ENCODE measurements around the gene PTGDR. TPM values are rescaled to one million over a fixed set of nuclear protein-coding genes. Genes with fewer than 3 reads are reported as not detected.

The PTGDR gene
- polyA plus RNA-seq, 2 of the 4 experiments (the other 2 are of a cell fraction) = not detected

DNA sequence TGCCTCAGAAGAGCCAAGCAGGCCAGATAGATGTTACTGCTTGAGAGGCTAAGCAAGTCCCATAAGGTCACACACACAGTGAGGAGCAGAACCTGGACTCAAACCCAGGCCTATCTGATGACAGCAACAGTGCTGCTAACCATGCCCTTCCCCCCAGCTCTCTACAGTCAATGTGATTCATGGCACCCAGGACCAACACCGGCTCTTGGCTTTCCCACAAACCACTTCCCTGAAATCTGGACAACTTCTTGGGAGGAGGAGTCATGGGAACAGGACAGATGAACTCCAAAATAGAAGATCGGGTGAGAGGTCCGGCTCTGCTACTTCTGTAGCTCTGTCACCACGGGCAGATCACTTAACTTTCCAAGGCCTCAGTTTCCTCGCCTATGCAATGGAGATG lies 716 bp upstream of the PTGDR start:
- CTCF ChIA-PET = interaction anchor here (1.1 to 1.4 kb wide), 2 partner anchors 8 to 32 kb away, joined by 3 to 4 read pairs; no protein-coding TSS in a partner anchor
- WGBS (ENCODE audit: missing lambda C conversion rate) = 67% methylated on average over 5 of the region's 5 CpGs

GRCh38 chr14:52268279-52269061 lies 972 bp downstream of the PTGDR start:
- Histone ChIP-seq H3K4me2 (no peak overlapping the region), H3K4me3 (no peak overlapping the region), H3K27ac (no peak overlapping the region), H3K9me3 (no peaks in the 10 kb centered on the region), H3K4me1 (no peaks in the 10 kb centered on the region)
- DNase-seq (ENCODE audit: low read depth in 1 of 2, low spot score in 1 of 2) = no peak
- ChIA-PET POLR2A (no interaction called here), CTCF (interaction anchor here (0.7 kb wide), 1 partner anchor 272 kb away, joined by 3 read pairs; no protein-coding TSS in a partner anchor)
- ATAC-seq = no peak; a peak in 1 of 6 replicates
- WGBS (ENCODE audit: missing lambda C conversion rate) = 67% methylated on average over 49 of the region's 54 CpGs
- TF ChIP-seq KDM1A (IDR thresholded peaks at IDR 0.05; ENCODE audit: low read depth) (no peak), EHF (CRISPR knock-in tag; IDR thresholded peaks at IDR 0.05) (no peak), CEBPB (IDR thresholded peaks at IDR 0.05) (no peak), RFX5 (IDR thresholded peaks at IDR 0.05) (no peak), NPAS2 (CRISPR knock-in tag; IDR thresholded peaks at IDR 0.05; ENCODE audit: borderline replicate concordance) (no peak), RARB (CRISPR knock-in tag; IDR thresholded peaks at IDR 0.05) (no peak), KDM5A (IDR thresholded peaks at IDR 0.05) (no peak), RNF2 (IDR thresholded peaks at IDR 0.05; ENCODE audit: borderline replicate concordance, low read depth) (no peak), CBX8 (IDR thresholded peaks at IDR 0.05) (no peak), POLR2A (IDR thresholded peaks at IDR 0.05; ENCODE audit: low read length) (no peak), MAZ (IDR thresholded peaks at IDR 0.05; ENCODE audit: borderline replicate concordance, low read depth, low read length) (no peak), ZNF302 (CRISPR knock-in tag; IDR thresholded peaks at IDR 0.05) (no peak), HOXA7 (CRISPR knock-in tag; IDR thresholded peaks at IDR 0.05) (no peak), SREBF2 (IDR thresholded peaks at IDR 0.05) (no peak), MYC (IDR thresholded peaks at IDR 0.05; ENCODE audit: borderline replicate concordance, low read length) (no peak)
- TF ChIP-seq, protein P1, sequence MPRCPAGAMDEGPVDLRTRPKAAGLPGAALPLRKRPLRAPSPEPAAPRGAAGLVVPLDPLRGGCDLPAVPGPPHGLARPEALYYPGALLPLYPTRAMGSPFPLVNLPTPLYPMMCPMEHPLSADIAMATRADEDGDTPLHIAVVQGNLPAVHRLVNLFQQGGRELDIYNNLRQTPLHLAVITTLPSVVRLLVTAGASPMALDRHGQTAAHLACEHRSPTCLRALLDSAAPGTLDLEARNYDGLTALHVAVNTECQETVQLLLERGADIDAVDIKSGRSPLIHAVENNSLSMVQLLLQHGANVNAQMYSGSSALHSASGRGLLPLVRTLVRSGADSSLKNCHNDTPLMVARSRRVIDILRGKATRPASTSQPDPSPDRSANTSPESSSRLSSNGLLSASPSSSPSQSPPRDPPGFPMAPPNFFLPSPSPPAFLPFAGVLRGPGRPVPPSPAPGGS (IDR thresholded peaks at IDR 0.05) = no peak
- TF ChIP-seq, protein P2, sequence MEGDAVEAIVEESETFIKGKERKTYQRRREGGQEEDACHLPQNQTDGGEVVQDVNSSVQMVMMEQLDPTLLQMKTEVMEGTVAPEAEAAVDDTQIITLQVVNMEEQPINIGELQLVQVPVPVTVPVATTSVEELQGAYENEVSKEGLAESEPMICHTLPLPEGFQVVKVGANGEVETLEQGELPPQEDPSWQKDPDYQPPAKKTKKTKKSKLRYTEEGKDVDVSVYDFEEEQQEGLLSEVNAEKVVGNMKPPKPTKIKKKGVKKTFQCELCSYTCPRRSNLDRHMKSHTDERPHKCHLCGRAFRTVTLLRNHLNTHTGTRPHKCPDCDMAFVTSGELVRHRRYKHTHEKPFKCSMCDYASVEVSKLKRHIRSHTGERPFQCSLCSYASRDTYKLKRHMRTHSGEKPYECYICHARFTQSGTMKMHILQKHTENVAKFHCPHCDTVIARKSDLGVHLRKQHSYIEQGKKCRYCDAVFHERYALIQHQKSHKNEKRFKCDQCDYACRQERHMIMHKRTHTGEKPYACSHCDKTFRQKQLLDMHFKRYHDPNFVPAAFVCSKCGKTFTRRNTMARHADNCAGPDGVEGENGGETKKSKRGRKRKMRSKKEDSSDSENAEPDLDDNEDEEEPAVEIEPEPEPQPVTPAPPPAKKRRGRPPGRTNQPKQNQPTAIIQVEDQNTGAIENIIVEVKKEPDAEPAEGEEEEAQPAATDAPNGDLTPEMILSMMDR (IDR thresholded peaks at IDR 0.05) = no peak
- TF ChIP-seq, protein P3, sequence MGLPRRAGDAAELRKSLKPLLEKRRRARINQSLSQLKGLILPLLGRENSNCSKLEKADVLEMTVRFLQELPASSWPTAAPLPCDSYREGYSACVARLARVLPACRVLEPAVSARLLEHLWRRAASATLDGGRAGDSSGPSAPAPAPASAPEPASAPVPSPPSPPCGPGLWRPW (IDR thresholded peaks at IDR 0.05) = no peak
- TF ChIP-seq, protein P4, sequence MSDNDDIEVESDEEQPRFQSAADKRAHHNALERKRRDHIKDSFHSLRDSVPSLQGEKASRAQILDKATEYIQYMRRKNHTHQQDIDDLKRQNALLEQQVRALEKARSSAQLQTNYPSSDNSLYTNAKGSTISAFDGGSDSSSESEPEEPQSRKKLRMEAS (IDR thresholded peaks at IDR 0.05) = no peak
- no peak for FAIRE-seq

More for the DNA sequence above, 716 bp upstream of the PTGDR start:
- TF ChIP-seq, protein P5, sequence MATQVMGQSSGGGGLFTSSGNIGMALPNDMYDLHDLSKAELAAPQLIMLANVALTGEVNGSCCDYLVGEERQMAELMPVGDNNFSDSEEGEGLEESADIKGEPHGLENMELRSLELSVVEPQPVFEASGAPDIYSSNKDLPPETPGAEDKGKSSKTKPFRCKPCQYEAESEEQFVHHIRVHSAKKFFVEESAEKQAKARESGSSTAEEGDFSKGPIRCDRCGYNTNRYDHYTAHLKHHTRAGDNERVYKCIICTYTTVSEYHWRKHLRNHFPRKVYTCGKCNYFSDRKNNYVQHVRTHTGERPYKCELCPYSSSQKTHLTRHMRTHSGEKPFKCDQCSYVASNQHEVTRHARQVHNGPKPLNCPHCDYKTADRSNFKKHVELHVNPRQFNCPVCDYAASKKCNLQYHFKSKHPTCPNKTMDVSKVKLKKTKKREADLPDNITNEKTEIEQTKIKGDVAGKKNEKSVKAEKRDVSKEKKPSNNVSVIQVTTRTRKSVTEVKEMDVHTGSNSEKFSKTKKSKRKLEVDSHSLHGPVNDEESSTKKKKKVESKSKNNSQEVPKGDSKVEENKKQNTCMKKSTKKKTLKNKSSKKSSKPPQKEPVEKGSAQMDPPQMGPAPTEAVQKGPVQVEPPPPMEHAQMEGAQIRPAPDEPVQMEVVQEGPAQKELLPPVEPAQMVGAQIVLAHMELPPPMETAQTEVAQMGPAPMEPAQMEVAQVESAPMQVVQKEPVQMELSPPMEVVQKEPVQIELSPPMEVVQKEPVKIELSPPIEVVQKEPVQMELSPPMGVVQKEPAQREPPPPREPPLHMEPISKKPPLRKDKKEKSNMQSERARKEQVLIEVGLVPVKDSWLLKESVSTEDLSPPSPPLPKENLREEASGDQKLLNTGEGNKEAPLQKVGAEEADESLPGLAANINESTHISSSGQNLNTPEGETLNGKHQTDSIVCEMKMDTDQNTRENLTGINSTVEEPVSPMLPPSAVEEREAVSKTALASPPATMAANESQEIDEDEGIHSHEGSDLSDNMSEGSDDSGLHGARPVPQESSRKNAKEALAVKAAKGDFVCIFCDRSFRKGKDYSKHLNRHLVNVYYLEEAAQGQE (IDR thresholded peaks at IDR 0.05) = no peak
- TF ChIP-seq, protein P6, sequence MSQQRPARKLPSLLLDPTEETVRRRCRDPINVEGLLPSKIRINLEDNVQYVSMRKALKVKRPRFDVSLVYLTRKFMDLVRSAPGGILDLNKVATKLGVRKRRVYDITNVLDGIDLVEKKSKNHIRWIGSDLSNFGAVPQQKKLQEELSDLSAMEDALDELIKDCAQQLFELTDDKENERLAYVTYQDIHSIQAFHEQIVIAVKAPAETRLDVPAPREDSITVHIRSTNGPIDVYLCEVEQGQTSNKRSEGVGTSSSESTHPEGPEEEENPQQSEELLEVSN (IDR thresholded peaks at IDR 0.05; ENCODE audit: borderline replicate concordance, low read depth) = no peak
- TF ChIP-seq RNF2 (IDR thresholded peaks at IDR 0.05; ENCODE audit: borderline replicate concordance, low read depth) = no peak
- TF ChIP-seq CEBPB (IDR thresholded peaks at IDR 0.05) = no peak
- TF ChIP-seq TFCP2L1 (CRISPR knock-in tag; IDR thresholded peaks at IDR 0.05) = no peak
- no peak for TF ChIP-seq FOXS1 (CRISPR knock-in tag; IDR thresholded peaks at IDR 0.05)
- no peak for TF ChIP-seq CHD4 (IDR thresholded peaks at IDR 0.05; ENCODE audit: borderline replicate concordance)
- no peak for TF ChIP-seq PHF8 (IDR thresholded peaks at IDR 0.05; ENCODE audit: borderline replicate concordance, low read depth)
- TF ChIP-seq GATA3 (IDR thresholded peaks at IDR 0.05; ENCODE audit: borderline replicate concordance) = no peak
- TF ChIP-seq MYC (IDR thresholded peaks at IDR 0.05; ENCODE audit: borderline replicate concordance, low read length) = no peak
- TF ChIP-seq KDM1A (IDR thresholded peaks at IDR 0.05; ENCODE audit: low read depth) = no peak
- TF ChIP-seq NR3C1 (IDR thresholded peaks at IDR 0.05) = no peak
- no peaks in the 10 kb centered on the region for H3K4me1 ChIP-seq
- FAIRE-seq (no peak), ATAC-seq (no peak), DNase-seq (ENCODE audit: low read depth in 1 of 2, low spot score in 1 of 2) (no peak)
- H3K4me3 ChIP-seq = no peak overlapping the region
- no peak overlapping the region for H3K27ac ChIP-seq
- no peaks in the 10 kb centered on the region for H3K9me3 ChIP-seq
- POLR2A ChIA-PET = no interaction called here
- H3K4me2 ChIP-seq = no peak overlapping the region

All from A549 (cell line).